GM20431 (cell line): ENCODE results near the gene ZNF835.

Experiments used
- in situ Hi-C: fragments of 300-500 bp; cut with MseI, MboI; formaldehyde crosslinking; loops from one replicate; pipeline ENCODE4 v1.15.0; 2020; ENCODE audit warnings: low sequenced_read_pairs; ENCODE audit not compliant: unreplicated experiment

ZNF835 gene

GRCh38 chr19:56664511-56664910 is 7.0 kb downstream of the ZNF835 start:
- in situ Hi-C loops: no loop called here

DNA sequence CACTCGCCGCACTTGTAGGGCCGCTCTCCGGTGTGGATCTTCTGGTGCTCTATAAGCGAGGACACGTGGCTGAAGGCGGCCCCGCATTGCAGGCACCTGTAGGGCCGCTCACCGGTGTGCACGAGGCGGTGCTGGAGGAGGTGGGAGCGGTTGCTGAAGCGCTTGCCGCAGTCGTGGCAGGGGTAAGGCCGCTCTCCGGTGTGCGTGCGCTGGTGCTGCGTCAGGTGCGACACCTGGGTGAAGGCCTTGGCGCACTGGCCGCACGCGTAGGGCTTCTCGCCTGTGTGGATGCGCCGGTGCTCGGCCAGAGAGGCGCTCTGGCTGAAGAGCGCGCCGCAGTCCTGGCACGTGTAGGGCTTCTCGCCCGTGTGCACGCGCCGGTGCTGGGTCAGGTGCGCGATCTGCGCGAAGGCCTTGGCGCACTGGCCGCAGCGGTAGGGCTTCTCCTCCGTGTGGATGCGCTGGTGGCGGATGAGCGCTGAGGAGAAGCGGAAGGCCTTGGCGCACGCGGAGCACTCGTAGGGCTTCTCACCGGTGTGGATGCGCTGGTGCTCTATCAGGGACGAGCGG is 7.5 kb downstream of the ZNF835 start:
- in situ Hi-C loops: no loop called here

DNA sequence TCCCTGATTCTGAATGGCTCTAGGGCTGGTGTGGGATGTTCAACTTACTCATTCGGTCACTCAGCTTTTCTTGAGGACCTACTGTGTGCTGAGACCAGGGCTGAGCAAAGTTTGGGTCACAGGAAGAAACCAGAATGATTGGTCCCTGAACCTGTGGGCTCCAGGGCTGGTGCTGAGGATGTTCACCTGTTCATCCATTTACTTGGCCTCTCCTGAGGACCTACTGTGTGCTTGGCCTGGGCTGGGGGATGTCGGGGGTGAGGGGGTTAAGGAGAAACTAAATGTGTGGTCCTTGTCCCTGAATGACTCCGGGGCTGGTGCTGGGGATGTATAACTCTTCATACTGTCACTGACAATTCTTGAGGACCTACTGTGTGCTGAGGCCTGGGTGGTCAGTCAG is 10.3 kb downstream of the ZNF835 start:
- in situ Hi-C loops: no loop called here

GRCh38 chr19:56660381-56661107 is 11.0 kb downstream of the ZNF835 start:
- in situ Hi-C loops: no loop called here

GRCh38 chr19:56654151-56654550 is 17.4 kb downstream of the ZNF835 start:
- in situ Hi-C loops: no loop called here

GRCh38 chr19:56643460-56643955 is 28.0 kb downstream of the ZNF835 start:
- in situ Hi-C loops: no loop called here

GRCh38 chr19:56642711-56643459 is 28.7 kb downstream of the ZNF835 start, which contains the start of gene SMIM17:
SMIM17 (plus strand) TSS chr19:56643159; CDS start chr19:56645668, 2,509 bp downstream.
- in situ Hi-C loops: no loop called here

DNA sequence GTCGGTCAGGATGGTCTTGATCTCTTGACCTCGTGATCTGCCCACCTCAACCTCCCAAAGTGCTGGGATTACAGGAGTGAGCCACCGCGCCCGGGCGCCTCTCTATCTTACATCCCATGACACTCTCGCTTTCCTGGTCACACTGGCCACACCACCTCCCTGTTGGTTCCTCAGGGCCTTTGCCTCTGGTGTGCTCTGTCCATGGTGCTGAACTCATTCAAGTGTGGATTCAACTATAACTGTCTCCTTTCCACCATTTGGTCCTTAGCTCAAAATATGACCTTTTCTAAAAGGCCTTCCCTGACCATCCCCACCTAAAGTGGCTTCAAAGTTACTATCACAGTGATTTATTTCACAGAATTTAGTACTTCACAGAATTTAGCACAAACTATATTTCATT is 32.3 kb downstream of the ZNF835 start:
- in situ Hi-C loops: no loop called here

DNA sequence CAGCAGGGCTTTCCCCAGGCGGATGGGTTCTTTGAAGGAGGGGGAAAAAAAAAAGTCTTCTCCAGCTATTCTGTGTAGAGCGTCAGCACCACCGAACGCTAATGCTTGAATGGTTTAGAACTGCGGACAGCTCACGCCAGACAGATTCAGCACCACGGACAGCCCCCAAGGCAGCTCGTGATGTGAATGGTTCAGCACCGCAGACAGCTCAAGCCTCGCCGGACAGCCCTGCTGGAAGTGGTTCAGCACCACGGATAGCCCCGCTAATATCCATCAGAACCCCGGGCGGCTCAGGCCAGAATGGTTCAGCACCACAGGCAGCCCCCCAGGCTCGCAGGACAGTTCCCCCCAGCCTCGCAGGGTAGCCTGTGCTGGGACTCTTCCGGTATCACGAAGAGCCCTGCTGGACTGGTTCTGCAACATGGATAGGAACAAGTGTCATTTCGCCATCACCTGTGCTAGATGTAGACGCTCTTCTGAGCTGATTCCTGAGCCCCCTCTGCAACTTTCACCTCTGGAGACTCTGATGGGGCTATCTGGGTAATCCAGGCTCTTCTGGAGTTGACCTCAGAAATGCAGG is 33.5 kb downstream of the ZNF835 start:
- in situ Hi-C loops: no loop called here

DNA sequence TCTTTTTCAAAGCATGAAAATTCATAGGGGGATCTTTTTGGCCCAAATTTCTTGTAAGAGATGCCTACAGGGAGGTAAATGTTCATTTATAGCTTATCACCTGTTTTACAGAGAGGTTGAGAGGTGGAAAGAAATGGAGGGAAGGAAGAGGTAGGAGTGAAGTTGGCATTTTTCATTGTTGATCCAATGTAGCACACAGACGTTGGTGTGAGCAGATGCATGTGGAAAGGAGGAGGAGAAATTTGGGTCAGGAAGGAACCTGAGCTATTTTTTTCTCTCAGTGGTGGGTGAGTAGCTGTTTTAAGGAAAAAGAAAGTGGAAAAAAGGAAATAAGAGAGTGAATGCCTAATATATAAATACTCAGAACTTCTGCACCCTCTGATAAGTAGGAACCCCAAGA is 38.5 kb downstream of the ZNF835 start:
- in situ Hi-C loops: no loop called here

DNA sequence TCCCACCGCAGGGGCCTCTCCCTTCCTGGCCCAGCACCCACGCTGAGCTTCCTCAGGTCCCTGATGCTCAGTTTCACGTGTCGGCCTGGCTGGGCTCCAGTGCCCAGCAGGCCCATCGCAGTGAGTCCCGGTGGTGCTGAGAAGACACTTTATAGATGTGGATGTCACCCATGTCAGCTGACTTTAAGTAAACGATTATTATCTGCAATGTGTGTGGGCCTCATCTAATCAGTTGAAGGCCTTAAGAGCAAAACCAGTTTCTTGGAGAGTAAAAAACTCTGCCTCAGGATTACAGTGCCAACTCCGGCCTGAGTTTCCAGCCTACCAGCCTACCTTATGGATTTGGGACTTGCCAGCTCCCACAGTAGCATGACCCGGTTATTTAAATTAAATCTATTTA is 45.8 kb downstream of the ZNF835 start:
- in situ Hi-C loops: no loop called here

DNA sequence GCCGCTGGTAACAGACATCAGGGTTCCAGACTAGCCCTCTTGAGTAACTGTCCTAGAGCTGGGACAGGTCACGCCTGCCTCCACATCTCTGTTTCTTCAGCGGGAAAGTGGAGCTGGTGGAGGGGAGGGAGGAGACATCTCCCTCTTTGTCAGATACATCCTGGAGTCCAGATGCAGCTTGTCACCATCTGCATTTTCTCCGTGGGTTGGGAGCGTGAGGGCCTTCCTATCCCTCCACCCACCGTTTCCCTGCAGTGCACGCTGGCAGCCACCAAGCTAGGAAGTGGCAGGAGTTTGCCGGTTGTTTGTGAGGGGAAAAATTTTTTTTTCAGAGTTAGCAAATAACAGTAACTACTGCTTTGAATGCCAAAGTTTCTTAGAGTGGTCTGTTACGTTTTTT is 48.6 kb downstream of the ZNF835 start:
- in situ Hi-C loops: no loop called here

DNA sequence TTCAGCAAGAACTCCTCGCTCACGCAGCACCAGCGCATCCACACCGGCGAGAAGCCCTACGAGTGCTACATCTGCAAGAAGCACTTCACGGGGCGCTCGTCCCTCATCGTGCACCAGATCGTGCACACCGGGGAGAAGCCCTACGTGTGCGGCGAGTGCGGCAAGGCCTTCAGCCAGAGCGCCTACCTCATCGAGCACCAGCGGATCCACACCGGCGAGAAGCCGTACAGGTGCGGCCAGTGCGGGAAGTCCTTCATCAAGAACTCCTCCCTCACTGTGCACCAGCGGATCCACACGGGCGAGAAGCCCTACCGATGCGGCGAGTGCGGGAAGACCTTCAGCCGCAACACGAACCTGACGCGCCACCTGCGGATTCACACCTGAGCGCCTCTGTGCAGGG is 49.2 kb downstream of the ZNF835 start:
- in situ Hi-C loops: no loop called here

DNA sequence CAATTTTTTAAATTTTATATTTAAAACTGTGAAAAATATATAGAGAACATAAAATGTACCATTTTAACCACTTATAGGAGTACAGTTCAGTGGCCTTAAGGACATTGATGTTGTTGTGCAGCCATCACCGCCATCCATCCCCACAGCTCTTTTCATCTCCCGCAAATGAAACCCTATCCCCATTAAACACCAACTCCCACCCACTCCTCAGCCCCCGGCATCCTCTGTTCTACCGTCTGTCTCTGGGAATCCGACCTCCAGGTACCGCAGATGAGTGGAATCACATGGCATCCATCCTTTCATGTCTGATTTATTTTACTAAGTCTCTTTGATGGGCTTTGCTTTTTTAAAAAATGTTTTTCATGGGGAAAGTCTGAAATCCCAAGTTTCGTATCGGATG is 52.4 kb downstream of the ZNF835 start:
- in situ Hi-C loops: no loop called here

DNA sequence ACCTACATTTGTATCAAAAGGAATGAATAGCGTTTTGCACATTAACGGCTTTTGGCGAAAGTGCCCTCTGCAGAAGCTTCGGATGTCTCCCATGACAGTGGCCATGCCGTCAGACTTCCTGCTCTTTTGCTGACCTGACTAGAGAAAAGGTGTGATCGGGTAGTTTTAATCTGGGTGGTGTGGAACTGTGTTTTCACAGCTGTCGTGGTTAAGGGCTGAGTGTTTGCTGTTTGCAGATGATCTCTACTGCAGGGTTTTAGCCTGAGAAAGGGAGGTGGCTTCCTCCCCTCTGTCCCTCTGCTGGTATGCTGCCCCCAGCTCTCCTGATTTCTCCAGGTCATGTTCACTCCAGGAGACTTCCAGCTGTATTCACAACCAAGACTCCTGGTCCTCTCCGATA is 54.0 kb downstream of the ZNF835 start:
- in situ Hi-C loops: no loop called here

DNA sequence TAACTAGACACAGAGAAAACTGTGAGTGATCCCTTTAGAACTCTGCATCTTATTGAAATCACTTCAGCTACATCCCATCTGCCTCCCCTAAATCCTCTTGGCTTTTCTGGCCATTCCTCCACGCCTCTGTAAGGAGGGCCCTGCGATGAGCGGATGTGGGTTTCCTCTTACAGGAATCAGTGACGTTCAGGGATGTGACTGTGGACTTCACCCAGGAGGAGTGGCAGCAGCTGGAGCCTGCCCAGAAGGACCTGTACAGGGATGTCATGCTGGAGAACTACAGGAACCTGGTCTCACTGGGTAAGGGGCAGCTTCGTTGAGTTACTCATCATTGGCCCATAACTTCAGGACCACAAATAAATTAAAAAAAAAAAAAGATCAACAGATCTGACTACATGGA is 57.9 kb downstream of the ZNF835 start:
- in situ Hi-C loops: no loop called here

GRCh38 chr19:56612737-56613136 is 58.8 kb downstream of the ZNF835 start:
- in situ Hi-C loops: no loop called here
